Uterus (tissue), 2 donors: ENCODE data around the gene CISD1.

Source experiments
- POLR2A ChIP-seq, 2 donors: fragments of 450-650 bp; IDR thresholded peaks; one replicate each; pipeline ENCODE4 v1.6.1; 2016; ENCODE audit warnings: antibody characterized with exemption in 2 of 2, mild to moderate bottlenecking in 1 of 2, moderate library complexity in 1 of 2
- TF ChIP-seq, protein P1 (sequence below), 4 experiments: fragments of 200-600 bp in 2 of 4; fragments of 450-650 bp in 2 of 4; sonication (generic) in 2 of 4; IDR thresholded peaks; one replicate each; pipeline ENCODE4 v1.5.1; 2016 to 2019; ENCODE audit warnings: antibody characterized with exemption in 4 of 4, mild to moderate bottlenecking in 2 of 4, moderate library complexity in 1 of 4

DNA sequence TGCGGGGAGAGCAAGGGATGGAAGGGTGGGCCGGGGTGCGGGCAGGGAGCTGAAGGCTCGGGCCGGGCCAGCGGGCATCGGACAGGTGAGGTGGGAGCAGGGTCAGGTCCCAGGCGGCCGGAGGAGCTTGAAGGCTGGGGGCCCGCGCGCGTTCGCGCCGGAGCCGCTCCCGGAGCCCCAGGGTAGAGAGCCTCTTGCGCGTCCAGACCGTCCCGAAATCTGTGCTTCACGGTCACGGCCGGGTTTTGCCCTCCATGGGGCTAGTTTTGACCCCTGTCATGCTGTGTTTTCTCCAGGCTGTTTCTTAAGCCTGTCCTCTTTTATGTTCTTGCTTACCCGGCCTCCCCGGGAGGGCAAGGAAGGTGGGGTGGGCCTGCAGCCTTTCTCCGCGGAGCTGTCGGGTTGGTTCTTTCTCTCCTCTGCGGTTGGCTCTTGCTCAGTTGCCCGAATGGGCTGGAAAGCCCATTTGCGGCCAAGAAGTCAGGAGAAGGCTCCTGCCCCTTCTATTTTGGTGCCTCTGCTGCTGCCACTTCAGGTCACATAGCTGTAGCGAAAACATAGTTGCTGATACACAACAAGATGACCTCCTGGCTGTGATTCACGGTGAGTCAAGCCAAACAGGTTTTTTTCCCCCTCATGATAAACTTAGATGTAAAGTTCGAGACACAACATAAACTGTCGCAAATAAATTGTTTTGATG is 66.5 kb downstream of the CISD1 start:
- TF ChIP-seq, protein P1, sequence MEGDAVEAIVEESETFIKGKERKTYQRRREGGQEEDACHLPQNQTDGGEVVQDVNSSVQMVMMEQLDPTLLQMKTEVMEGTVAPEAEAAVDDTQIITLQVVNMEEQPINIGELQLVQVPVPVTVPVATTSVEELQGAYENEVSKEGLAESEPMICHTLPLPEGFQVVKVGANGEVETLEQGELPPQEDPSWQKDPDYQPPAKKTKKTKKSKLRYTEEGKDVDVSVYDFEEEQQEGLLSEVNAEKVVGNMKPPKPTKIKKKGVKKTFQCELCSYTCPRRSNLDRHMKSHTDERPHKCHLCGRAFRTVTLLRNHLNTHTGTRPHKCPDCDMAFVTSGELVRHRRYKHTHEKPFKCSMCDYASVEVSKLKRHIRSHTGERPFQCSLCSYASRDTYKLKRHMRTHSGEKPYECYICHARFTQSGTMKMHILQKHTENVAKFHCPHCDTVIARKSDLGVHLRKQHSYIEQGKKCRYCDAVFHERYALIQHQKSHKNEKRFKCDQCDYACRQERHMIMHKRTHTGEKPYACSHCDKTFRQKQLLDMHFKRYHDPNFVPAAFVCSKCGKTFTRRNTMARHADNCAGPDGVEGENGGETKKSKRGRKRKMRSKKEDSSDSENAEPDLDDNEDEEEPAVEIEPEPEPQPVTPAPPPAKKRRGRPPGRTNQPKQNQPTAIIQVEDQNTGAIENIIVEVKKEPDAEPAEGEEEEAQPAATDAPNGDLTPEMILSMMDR (IDR thresholded peaks at IDR 0.05): no peak
- TF ChIP-seq POLR2A (IDR thresholded peaks at IDR 0.05): no peak
